ENCODE results near the gene PTPRT.

- no peak for TF ChIP-seq POLR2AphosphoS5 (IDR thresholded peaks at IDR 0.05; ENCODE audit: low read depth, low read length)
- no peak for TF ChIP-seq TAF1 (IDR thresholded peaks at IDR 0.05; ENCODE audit: borderline replicate concordance, low read depth, low read length)
- TF ChIP-seq POLR2A (IDR thresholded peaks at IDR 0.05; ENCODE audit: low read depth, low read length): no peak
These were observed 13.0 kb downstream of the PTPRT start for GRCh38 chr20:43176726-43177125.

Measured in GM12892 (cell line).